Lower lobe of right lung (tissue), 2 donors: Measurements from ENCODE around the gene NOS2. TPM values are rescaled to one million over a fixed set of nuclear protein-coding genes. Genes with fewer than 3 reads are reported as not detected.
"Not testable (repeated sequence)": the region's sequence is repeated elsewhere in the genome, so short reads cannot be mapped to it uniquely, and the experiment has no call there.

ENCODE experiments used
- ATAC-seq, 2 donors: fragments of 200-7000 bp; cut with Tn5 transposase; one replicate each; pipeline ENCODE4 v1.9.1; 2020 to 2022; ENCODE audit warnings: mild to moderate bottlenecking in 2 of 2, moderate library complexity in 2 of 2
- DNase-seq: peaks from one replicate; pipeline ENCODE4 v3.0.0-alpha.2; 2020
- H3K27ac ChIP-seq: fragments of 200-600 bp; one replicate; pipeline ENCODE4 v1.8.0; 2022
- H3K27me3 ChIP-seq: fragments of 200-600 bp; one replicate; pipeline ENCODE4 v1.8.0; 2022; ENCODE audit warnings: low read depth
- H3K36me3 ChIP-seq: fragments of 200-600 bp; one replicate; pipeline ENCODE4 v1.8.0; 2022; ENCODE audit warnings: mild to moderate bottlenecking
- H3K4me1 ChIP-seq: fragments of 200-600 bp; one replicate; pipeline ENCODE4 v1.8.0; 2022
- H3K4me3 ChIP-seq: fragments of 200-600 bp; one replicate; pipeline ENCODE4 v1.8.0; 2022; ENCODE audit warnings: mild to moderate bottlenecking
- H3K9me3 ChIP-seq: fragments of 200-600 bp; one replicate; pipeline ENCODE4 v1.8.0; 2022
- CTCF ChIP-seq: fragments of 200-600 bp; IDR thresholded peaks from one replicate; pipeline ENCODE4 v1.8.0; 2022; ENCODE audit warnings: antibody characterized with exemption, mild to moderate bottlenecking
- intact Hi-C: fragments of 100-400 bp; cut with DNase I; formaldehyde crosslinking; loops from one replicate; pipeline ENCODE4 v1.11.0; 2022
- long read RNA-seq: library from polyadenylated mRNA; unstranded; transcript quantifications from one replicate; pipeline ENCODE4 v2.0.0, GENCODE V29; 2021
- total RNA-seq: library from RNA; stranded (reverse); fragmentation: NEBNext Ultra II Directional; extraction: Animal tissue kit (Norgen Biotek cat#: 25700); gene quantifications from one replicate; pipeline ENCODE4 v1.2.1, GENCODE V29; 2021
- donor health status: DM: no; HTN: yes; CAD: no; lungs with severe emphysema.

The NOS2 gene
- total RNA-seq: 0.38 TPM
- long read RNA-seq, partial matches to known transcripts: 1 of 3 reads
- long read RNA-seq, other reads (novel, unspliced or antisense): 1 of 3 reads

GRCh38 chr17:27800522-27800921, at the start of gene NOS2:
Gene NOS2 (minus strand): TSS chr17:27800529. CDS start chr17:27798809, 1,720 bp downstream.
- H3K9me3 ChIP-seq: no peaks in the 10 kb centered on the region
- DNase-seq (no peak), ATAC-seq (no peak)
- H3K27ac ChIP-seq: no peak within 1 kb of the TSS
- intact Hi-C loops: no loop called here
- H3K27me3 ChIP-seq: peaks cover 6% of the 10 kb centered on the region
- no peaks in the 10 kb centered on the region for H3K36me3 ChIP-seq
- H3K4me1 ChIP-seq: no peaks in the 10 kb centered on the region
- no peak for TF ChIP-seq CTCF
- H3K4me3 ChIP-seq: no peak within 1 kb of the TSS

- Histone ChIP-seq H3K27ac (no peak overlapping the region), H3K4me3 (no peak overlapping the region), H3K27me3 (no peaks in the 10 kb centered on the region), H3K4me1 (no peaks in the 10 kb centered on the region), H3K9me3 (no peaks in the 10 kb centered on the region), H3K36me3 (no peaks in the 10 kb centered on the region)
- intact Hi-C loops: no loop called here
- DNase-seq (no peak), ATAC-seq (no peak)
- TF ChIP-seq CTCF: no peak
Measured at GRCh38 chr17:27849474-27850185, 49.3 kb upstream of the NOS2 start.

- Histone ChIP-seq H3K4me3 (no peak overlapping the region), H3K27me3 (no peaks in the 10 kb centered on the region), H3K27ac (no peak overlapping the region), H3K36me3 (no peaks in the 10 kb centered on the region), H3K4me1 (no peaks in the 10 kb centered on the region), H3K9me3 (no peaks in the 10 kb centered on the region)
- intact Hi-C loops: no loop called here
- no peak for ATAC-seq
- TF ChIP-seq CTCF: no peak
- no peak for DNase-seq
Measured at GRCh38 chr17:27848931-27849330, 48.6 kb upstream of the NOS2 start.

DNA sequence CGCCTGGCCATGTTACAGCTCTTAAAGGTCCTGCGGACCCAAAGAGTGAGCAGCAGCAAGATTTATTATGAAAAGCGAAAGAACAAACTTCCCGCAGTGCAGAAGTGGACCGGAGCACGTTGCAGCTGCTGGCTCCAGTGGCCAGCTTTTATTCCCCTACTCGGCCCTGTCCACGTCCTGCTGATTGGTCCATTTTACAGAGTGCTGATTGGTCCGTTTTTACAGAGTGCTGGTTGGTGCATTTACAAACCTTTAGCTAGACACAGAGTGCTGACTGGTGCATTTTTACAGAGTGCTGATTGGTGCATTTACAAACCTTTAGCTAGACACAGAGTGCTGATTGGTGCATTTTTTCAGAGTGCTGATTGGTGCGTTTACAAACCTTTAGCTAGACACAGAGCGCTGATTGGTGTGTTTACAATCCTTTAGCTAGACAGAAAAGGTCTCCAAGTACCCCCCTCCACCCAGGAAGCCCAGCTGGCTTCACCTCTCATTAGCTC, 46.5 kb upstream of the NOS2 start:
- H3K27me3 ChIP-seq, H3K9me3 ChIP-seq, intact Hi-C loops, H3K36me3 ChIP-seq, H3K4me1 ChIP-seq, H3K4me3 ChIP-seq, H3K27ac ChIP-seq, DNase-seq, ATAC-seq: not testable (repeated sequence)

- Histone ChIP-seq H3K27ac (no peak overlapping the region), H3K4me3 (no peak overlapping the region), H3K4me1 (no peaks in the 10 kb centered on the region), H3K36me3 (no peaks in the 10 kb centered on the region), H3K27me3 (no peaks in the 10 kb centered on the region), H3K9me3 (no peaks in the 10 kb centered on the region)
- no peak for DNase-seq
- intact Hi-C loops: no loop called here
- ATAC-seq: no peak
- TF ChIP-seq CTCF: no peak
Measured at GRCh38 chr17:27846042-27846655, 45.8 kb upstream of the NOS2 start.
